Nephron (organoid): ENCODE data around the gene DPH1.

ENCODE experiments used
- H3K27ac Mint-ChIP-seq, 3 experiments: 2 replicates each; pipeline ENCODE4 v1.8.0; 2020; ENCODE audit warnings: mixed read lengths in 3 of 3, mild to moderate bottlenecking in 2 of 3, moderate library complexity in 1 of 3
- H3K27me3 Mint-ChIP-seq: 2 replicates; pipeline ENCODE4 v1.8.0; 2021; ENCODE audit warnings: low read depth, mild to moderate bottlenecking, moderate library complexity, mixed read lengths
- H3K36me3 Mint-ChIP-seq: 2 replicates; pipeline ENCODE4 v1.8.0; 2020; ENCODE audit warnings: low read depth, mixed read lengths
- H3K4me1 Mint-ChIP-seq: 2 replicates; pipeline ENCODE4 v1.8.0; 2020; ENCODE audit warnings: mixed read lengths
- H3K4me3 Mint-ChIP-seq, 3 experiments: 2 replicates each; pipeline ENCODE4 v1.8.0; 2020; ENCODE audit warnings: mild to moderate bottlenecking in 3 of 3, mixed read lengths in 3 of 3, moderate library complexity in 2 of 3
- H3K9me3 Mint-ChIP-seq: 2 replicates; pipeline ENCODE4 v1.8.0; 2020; ENCODE audit warnings: mixed read lengths
- CTCF ChIP-seq, 3 experiments: fragments of 200-600 bp; sonication (generic); IDR thresholded peaks; one replicate each; pipeline ENCODE4 v1.5.0; 2021; ENCODE audit warnings: antibody characterized with exemption in 3 of 3; ENCODE audit not compliant: unreplicated experiment in 3 of 3

Gene DPH1

DNA sequence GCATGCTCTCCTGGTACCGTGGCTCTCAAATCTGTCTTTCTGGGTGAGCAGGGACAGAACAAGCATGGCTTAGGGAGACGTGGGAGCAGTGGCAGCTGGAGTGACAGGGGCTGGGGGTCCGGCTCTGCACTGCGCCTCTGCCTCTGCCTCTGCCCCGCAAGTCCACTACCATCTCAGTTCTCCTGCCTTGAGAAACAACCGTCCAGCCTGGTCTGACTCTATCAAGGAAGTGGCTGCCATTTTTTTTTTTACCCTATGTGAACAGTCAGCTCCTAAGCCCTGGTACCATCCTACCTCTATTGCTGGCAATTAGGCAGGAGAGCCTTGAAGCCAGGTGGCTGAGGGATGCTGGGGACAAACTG is 41.1 kb downstream of the DPH1 start:
- Mint-ChIP-seq H3K27me3 (no peaks in the 10 kb centered on the region), H3K36me3 (peaks cover 46% of the 10 kb centered on the region), H3K27ac (peak overlapping the region; percentile 92 to 93 (median 93)), H3K4me3 (no peak overlapping the region), H3K4me1 (peaks cover 78% of the 10 kb centered on the region), H3K9me3 (no peaks in the 10 kb centered on the region)
- TF ChIP-seq CTCF (IDR thresholded peaks at IDR 0.05; ENCODE audit: unreplicated experiment in 3 of 3) = no peak

DNA sequence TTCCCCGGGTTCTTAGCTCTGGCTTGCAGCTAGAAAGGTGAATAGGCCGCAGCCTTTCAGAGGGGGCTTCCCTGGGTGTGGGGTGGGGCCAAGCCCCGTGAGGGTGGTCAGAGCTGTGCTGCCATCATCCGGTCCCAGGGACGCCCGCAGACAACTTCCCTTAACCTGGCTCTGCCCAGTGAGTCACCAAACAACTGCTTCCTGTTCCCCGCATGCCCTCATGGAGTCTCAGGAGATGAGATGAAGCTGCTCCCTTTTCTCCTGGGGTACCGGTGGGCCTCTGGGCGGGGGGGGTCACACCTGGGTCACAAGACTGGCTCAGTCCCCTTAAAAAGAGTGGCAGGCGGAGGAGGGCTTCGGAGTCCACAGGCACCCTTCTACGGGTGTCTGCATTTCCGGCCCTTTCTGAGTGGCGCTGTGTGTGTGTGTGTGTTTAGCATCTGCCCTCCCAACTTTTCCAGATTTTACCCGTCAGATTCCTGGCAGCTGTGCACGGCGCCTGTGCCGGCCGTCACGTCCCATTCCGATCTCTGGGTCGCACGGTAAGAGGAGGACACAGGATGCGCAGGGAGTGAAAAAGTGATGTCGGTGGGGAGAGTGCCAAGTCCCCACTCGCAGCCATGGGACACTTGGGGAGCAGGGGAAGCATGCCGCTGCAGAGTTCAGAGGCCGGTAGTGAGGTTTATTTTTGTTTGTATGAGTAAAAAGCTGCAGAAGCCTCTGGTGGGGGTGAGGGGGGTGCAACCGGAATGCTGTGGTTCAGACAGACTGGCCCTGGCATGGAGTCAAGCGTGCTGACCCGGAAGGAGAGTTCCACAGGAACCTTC is 41.7 kb downstream of the DPH1 start:
- Mint-ChIP-seq H3K36me3 (peaks cover 41% of the 10 kb centered on the region), H3K4me3 (no peak overlapping the region), H3K4me1 (peaks cover 78% of the 10 kb centered on the region), H3K9me3 (no peaks in the 10 kb centered on the region), H3K27me3 (no peaks in the 10 kb centered on the region), H3K27ac (peak overlapping the region; percentile 92 to 93 (median 93))
- TF ChIP-seq CTCF (IDR thresholded peaks at IDR 0.05; ENCODE audit: unreplicated experiment in 3 of 3) = no peak

DNA sequence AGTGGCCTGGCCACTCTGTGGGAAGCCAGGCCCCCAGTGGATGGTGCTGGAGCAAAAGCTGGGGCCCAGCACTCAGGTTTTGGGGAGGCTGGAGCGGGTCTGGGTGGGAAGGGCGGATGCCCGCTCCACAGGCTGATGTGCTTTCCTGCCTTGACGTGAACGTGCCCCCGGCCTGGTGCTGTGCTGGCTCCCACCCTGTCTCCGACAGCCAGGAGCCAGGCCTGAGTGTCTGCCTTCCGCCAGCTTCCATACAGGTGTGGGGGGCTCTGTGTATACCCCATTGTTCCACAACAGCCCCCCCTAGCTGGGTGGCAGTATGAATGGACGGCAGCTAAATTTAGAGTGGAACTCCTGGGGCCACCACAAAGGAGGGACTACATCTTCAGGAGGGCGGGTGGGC is 45.0 kb downstream of the DPH1 start:
- Mint-ChIP-seq H3K9me3 (no peaks in the 10 kb centered on the region), H3K27ac (peak overlapping the region; percentile 94 to 99 (median 95)), H3K27me3 (no peaks in the 10 kb centered on the region), H3K4me1 (peaks cover 71% of the 10 kb centered on the region), H3K4me3 (no peak overlapping the region), H3K36me3 (peaks cover 48% of the 10 kb centered on the region)
- TF ChIP-seq CTCF (IDR thresholded peaks at IDR 0.05; ENCODE audit: unreplicated experiment in 3 of 3) = no peak

GRCh38 chr17:2075336-2076086 is 45.6 kb downstream of the DPH1 start:
- no peak overlapping the region for H3K4me3 Mint-ChIP-seq
- peak overlapping the region; percentile 94 to 99 (median 95) for H3K27ac Mint-ChIP-seq
- H3K27me3 Mint-ChIP-seq = no peaks in the 10 kb centered on the region
- H3K36me3 Mint-ChIP-seq = peaks cover 45% of the 10 kb centered on the region
- TF ChIP-seq CTCF (IDR thresholded peaks at IDR 0.05; ENCODE audit: unreplicated experiment in 3 of 3) = no peak
- H3K4me1 Mint-ChIP-seq = peaks cover 68% of the 10 kb centered on the region
- no peaks in the 10 kb centered on the region for H3K9me3 Mint-ChIP-seq

- H3K4me3 Mint-ChIP-seq = peak overlapping the region in 2 of 3 experiments; percentile 34 to 37
- H3K27me3 Mint-ChIP-seq = no peaks in the 10 kb centered on the region
- peaks cover 44% of the 10 kb centered on the region for H3K36me3 Mint-ChIP-seq
- TF ChIP-seq CTCF (IDR thresholded peaks at IDR 0.05; ENCODE audit: unreplicated experiment in 3 of 3) = no peak
- no peaks in the 10 kb centered on the region for H3K9me3 Mint-ChIP-seq
- H3K4me1 Mint-ChIP-seq = peaks cover 60% of the 10 kb centered on the region
- H3K27ac Mint-ChIP-seq = peak overlapping the region; percentile 94 to 99 (median 95)
These were observed 46.4 kb downstream of the DPH1 start for GRCh38 chr17:2076087-2076984.
